SJSA1 (cell line): ENCODE results near the gene CADM4. TPM values are rescaled to one million over a fixed set of nuclear protein-coding genes. Genes with fewer than 3 reads are reported as not detected.
A peak's percentile ranks its signal among the peaks of the same experiment; 100 is the strongest.
"Not testable (repeated sequence)": the region's sequence is repeated elsewhere in the genome, so short reads cannot be mapped to it uniquely, and the experiment has no call there.

Source experiments
- DNase-seq, 2 experiments: peaks; one replicate each; pipeline ENCODE4 v3.0.0-alpha.2; 2015 to 2020; ENCODE audit warnings: low spot score in 2 of 2, low read depth in 1 of 2
- H3K27ac ChIP-seq: fragments of 250-450 bp; sonication (Bioruptor Pico); 2 replicates; pipeline ENCODE4 v1.5.1; 2020; ENCODE audit warnings: mild to moderate bottlenecking, moderate library complexity
- H3K27me3 ChIP-seq: fragments of 250-450 bp; sonication (Bioruptor Pico); replicated peaks from 2 replicates; pipeline ENCODE4 v1.5.1; 2020; ENCODE audit warnings: mild to moderate bottlenecking, moderate library complexity
- H3K36me3 ChIP-seq: fragments of 250-450 bp; sonication (Bioruptor Pico); 2 replicates; pipeline ENCODE4 v1.5.1; 2020; ENCODE audit warnings: mild to moderate bottlenecking
- H3K4me1 ChIP-seq: fragments of 250-450 bp; sonication (Bioruptor Pico); replicated peaks from 2 replicates; pipeline ENCODE4 v1.6.1; 2021; ENCODE audit warnings: mild to moderate bottlenecking
- H3K4me3 ChIP-seq: fragments of 250-450 bp; sonication (Bioruptor Pico); 2 replicates; pipeline ENCODE4 v1.5.1; 2020; ENCODE audit warnings: mild to moderate bottlenecking
- H3K9me3 ChIP-seq: fragments of 250-450 bp; sonication (Bioruptor Pico); replicated peaks from 2 replicates; pipeline ENCODE4 v1.5.1; 2020; ENCODE audit warnings: mild to moderate bottlenecking
- total RNA-seq: library from RNA; depleted of rRNA; stranded (reverse); fragments of >200 nt; shearing (Covaris generic); gene quantifications from 2 replicates; pipeline ENCODE4 v1.2.3, GENCODE V29; 2014

Gene CADM4
- total RNA-seq, 1 experiment from 2014 or later, result not detected

DNA sequence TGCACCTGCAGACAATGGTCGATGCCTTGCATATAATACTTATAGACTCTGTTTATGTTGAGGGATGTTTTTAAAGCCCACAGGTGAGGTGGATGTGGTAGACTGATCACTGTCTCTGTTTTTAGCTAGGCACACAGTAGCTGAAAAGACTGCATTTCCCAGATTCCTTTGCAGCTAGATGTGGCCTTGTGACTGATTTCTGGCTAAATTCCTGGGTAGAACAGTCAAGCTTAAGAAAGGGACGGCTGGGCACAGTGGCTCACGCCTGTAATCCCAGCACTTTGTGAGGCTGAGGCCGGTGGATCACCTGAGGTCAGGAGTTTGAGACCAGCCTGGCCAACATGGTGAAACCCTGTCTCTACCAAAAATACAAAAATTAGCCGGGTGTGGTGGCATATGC lies 39.3 kb downstream of the CADM4 start:
- not testable (repeated sequence) for H3K27ac ChIP-seq, H3K27me3 ChIP-seq, DNase-seq, H3K4me3 ChIP-seq, H3K9me3 ChIP-seq
- peaks cover 11% of the 10 kb centered on the region for H3K4me1 ChIP-seq
- H3K36me3 ChIP-seq, result peaks cover 52% of the 10 kb centered on the region

DNA sequence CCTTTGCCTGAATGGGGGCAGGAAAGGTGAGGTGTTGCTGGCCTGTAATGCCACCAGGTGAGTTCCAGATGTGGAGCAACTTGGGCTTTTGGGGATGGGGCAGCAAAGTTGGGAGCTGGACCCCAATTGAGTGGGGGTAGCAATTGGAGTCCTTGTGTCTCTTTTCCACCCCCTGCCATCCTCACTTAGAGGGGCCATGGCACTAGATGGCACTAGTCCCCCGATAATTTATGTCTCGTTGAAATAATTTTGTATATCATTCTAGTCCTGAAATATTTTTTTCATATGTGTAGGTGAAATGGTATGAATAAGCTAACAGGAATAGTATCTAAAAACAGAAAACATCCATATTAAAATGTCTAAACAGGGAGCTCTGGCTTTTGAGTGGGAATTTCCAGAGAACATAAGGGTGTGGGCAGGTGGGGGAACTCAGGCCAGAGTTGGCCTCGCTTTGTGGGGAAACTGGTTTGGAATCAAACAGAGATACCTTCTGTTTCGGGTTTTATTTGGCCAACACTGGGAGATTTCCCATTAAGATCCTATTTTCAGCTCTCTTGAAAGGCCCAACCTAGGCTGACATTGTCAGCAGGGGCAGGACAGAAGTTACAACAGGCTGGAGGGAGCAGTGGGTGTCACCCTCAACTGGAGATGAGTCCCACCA lies 39.9 kb downstream of the CADM4 start:
- Histone ChIP-seq H3K27me3 (no peaks in the 10 kb centered on the region), H3K4me1 (peaks cover 15% of the 10 kb centered on the region), H3K36me3 (peaks cover 54% of the 10 kb centered on the region), H3K9me3 (no peaks in the 10 kb centered on the region), H3K4me3 (no peak overlapping the region), H3K27ac (no peak overlapping the region)
- DNase-seq, result no peak

DNA sequence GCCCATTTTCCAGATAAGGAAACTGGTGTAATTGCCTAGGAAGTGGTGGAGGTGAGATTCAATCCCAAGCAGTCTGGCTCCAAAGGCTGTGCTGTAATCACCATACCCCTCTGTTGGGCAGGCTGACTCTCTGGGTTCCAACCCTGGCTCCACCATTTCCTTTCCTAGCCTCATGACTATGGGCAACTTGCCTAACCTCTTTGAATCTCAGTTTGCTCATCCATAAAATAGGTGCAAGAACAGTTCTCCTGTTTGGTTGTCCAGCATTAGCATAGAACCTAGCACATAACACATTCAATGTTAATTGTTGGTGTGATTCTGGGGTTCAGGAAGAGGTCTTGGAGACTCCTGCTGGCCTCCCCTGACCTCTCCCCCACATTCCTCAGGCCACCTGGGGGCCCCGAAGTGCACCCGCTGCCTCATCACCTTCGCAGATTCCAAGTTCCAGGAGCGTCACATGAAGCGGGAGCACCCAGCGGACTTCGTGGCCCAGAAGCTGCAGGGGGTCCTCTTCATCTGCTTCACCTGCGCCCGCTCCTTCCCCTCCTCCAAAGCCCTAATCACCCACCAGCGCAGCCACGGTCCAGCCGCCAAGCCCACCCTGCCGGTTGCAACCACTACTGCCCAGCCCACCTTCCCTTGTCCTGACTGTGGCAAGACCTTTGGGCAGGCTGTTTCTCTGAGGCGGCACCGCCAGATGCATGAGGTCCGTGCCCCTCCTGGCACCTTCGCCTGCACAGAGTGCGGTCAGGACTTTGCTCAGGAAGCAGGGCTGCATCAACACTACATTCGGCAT lies 41.0 kb downstream of the CADM4 start:
- Histone ChIP-seq H3K9me3 (no peaks in the 10 kb centered on the region), H3K4me1 (peaks cover 24% of the 10 kb centered on the region), H3K27ac (no peak overlapping the region), H3K27me3 (no peaks in the 10 kb centered on the region), H3K36me3 (peaks cover 62% of the 10 kb centered on the region), H3K4me3 (no peak overlapping the region)
- no peak for DNase-seq

DNA sequence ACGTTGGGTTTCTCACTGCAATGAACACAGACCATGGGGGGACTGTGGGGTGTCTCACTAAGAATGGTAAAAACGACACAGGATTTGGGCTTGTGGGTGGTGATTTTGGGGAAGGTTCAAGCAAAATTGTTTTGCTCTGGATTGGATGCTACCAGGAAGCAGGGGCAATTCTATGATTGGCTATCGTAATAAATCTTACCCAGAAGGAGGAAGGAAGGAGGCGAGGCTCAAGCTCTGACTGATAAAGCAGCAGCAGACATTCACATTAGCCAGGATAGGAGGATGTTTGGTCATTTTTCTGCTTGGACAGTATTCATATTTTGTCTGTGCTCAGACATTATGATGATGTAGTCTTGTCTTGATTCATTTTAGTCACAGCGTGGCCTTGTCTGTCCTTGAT lies 41.8 kb downstream of the CADM4 start:
- no peak overlapping the region for H3K27ac ChIP-seq

GRCh38 chr19:43596842-43597461 lies 42.7 kb downstream of the CADM4 start:
- peaks cover 24% of the 10 kb centered on the region for H3K4me1 ChIP-seq
- peak overlapping the region; percentile 97; the same call in 1 of the 2 replicates for H3K27ac ChIP-seq
- H3K9me3 ChIP-seq, result no peaks in the 10 kb centered on the region
- peaks cover 68% of the 10 kb centered on the region for H3K36me3 ChIP-seq
- no peaks in the 10 kb centered on the region for H3K27me3 ChIP-seq
- H3K4me3 ChIP-seq, result peak overlapping the region; percentile 48
- peak in 1 of 2 experiments; percentile 15 for DNase-seq

More for the DNA sequence above, 41.8 kb downstream of the CADM4 start:
- H3K27me3 ChIP-seq, result no peaks in the 10 kb centered on the region
- H3K4me1 ChIP-seq, result peaks cover 24% of the 10 kb centered on the region
- no peaks in the 10 kb centered on the region for H3K9me3 ChIP-seq
- H3K4me3 ChIP-seq, result no peak overlapping the region
- DNase-seq, result no peak
- peaks cover 66% of the 10 kb centered on the region for H3K36me3 ChIP-seq

DNA sequence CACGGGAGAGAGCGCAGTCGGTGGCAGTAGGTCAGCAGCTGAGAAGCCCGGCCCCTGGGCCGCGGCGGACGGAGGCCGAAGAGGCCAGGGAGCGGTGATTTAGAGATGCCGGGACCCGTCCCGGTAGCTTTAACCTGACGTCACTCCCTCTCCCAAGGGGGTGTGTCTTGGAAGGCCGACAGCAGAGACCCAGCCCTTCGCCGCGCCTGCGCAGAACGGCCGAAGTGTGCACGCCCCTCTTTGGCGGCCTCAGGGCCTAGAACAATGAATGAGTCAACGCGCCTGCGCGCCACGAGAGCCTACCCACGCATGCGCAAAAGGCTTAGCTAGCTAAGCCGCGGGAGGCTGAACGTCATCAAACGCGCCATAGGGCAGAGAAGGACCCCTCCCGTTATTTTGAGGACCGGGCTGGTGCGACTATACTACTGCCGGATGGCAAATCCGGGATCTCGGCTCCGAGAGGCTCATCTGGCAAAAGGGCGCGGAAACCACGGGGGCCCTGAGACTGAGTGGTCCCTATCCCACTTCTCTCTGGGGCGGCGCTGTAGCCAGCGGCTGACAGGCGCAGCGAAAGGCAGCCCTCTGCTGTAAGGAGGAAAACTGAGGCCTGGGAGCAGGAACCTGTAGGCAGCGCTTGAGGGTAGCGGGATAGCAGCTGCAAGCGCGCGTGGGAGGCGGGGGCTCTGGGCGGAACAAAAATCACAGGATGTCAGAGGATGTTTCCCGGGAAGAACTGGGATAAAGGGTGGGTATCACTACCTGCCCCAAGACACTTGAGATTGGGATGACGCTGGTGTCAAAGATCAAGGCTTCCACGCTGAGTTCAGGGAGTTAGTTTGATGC lies 43.4 kb downstream of the CADM4 start, which contains the start of the genes IRGQ and ZNF576:
Gene IRGQ, minus strand, starts transcription at position 136 of the 843 bp plus-strand sequence. CDS start 796 bp downstream, outside the sequence.
Gene ZNF576, plus strand, starts transcription at position 597 of the 843 bp plus-strand sequence. CDS start 514 bp downstream, outside the sequence.
- H3K27ac ChIP-seq, result peak within 1 kb of the TSS; percentile 97
- H3K9me3 ChIP-seq, result no peaks in the 10 kb centered on the region
- H3K27me3 ChIP-seq, result no peaks in the 10 kb centered on the region
- DNase-seq, result peak; percentile 100
- peaks cover 66% of the 10 kb centered on the region for H3K36me3 ChIP-seq
- peak within 1 kb of the TSS; percentile 48 for H3K4me3 ChIP-seq
- H3K4me1 ChIP-seq, result peaks cover 24% of the 10 kb centered on the region

DNA sequence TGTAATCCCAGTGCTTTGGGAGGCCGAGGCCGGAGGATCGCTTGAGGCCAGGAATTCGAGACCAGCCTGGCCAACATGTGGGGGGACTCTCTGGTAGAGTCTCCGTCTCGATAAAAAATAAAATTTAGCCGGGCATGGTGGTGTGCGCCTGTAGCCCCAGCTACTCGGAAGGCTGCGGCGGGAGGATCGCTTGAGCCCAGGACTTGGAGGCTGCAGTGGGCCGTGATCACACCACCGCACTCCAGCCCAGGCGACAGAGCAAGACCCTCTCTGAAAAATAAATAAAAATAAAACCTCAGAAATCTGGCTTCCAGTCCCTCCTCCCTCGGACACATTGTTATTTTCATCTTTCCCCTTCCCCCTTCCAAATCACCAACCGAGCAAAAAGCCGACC lies 44.0 kb downstream of the CADM4 start:
- Histone ChIP-seq H3K27ac (peak overlapping the region; percentile 45), H3K36me3 (peaks cover 66% of the 10 kb centered on the region), H3K4me1 (peaks cover 24% of the 10 kb centered on the region), H3K4me3 (peak overlapping the region; percentile 48), H3K9me3 (no peaks in the 10 kb centered on the region), H3K27me3 (no peaks in the 10 kb centered on the region)
- DNase-seq, result no peak

DNA sequence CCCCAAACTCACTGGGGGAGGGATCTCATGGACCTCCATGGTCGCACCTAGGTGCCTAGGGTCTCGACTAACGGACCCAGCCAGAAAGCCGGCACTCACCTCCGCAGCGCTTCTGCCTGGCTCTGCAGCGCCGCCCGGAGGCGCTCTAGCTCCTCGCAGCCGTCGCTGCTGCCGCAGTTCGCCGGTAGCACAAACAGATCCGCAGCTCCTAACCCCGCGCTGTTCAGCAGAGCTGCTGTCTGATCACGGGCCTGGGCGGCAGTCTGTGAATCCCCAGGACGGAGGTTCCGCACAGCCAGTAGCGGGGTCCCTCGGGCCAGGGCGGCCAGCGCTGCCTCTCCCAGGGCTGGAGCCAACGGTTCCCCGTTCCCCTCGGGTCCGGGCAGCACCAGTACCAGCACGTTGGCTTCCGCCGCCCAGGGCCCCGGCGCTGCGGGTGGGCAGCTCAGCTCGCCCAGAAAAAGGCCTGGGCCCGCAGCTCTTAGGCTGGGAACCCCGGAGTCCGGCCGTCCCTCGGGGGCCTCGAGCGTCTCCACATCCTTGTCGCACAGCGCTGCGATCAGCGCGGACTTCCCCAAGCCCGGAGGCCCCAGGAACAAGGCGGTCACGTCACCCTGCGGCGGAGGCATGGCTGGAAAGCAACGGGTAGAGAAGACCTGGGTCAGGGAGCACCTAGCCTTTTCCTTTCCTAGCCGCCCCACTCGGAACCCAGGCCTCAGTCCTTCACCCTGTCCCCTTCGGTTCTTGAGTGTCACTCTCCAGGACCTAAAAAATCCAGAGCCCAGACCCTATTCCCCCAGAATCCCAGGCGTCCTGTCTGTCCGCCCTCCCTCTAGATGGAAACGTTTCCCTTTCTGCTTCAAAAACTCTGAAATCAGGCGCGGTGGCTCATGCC lies 44.7 kb downstream of the CADM4 start:
- no peaks in the 10 kb centered on the region for H3K27me3 ChIP-seq
- H3K9me3 ChIP-seq, result no peaks in the 10 kb centered on the region
- H3K36me3 ChIP-seq, result peaks cover 61% of the 10 kb centered on the region
- H3K27ac ChIP-seq, result peak overlapping the region; percentile 45
- DNase-seq, result peak; percentile 59 to 63
- H3K4me3 ChIP-seq, result peak overlapping the region; percentile 48
- H3K4me1 ChIP-seq, result peaks cover 24% of the 10 kb centered on the region

DNA sequence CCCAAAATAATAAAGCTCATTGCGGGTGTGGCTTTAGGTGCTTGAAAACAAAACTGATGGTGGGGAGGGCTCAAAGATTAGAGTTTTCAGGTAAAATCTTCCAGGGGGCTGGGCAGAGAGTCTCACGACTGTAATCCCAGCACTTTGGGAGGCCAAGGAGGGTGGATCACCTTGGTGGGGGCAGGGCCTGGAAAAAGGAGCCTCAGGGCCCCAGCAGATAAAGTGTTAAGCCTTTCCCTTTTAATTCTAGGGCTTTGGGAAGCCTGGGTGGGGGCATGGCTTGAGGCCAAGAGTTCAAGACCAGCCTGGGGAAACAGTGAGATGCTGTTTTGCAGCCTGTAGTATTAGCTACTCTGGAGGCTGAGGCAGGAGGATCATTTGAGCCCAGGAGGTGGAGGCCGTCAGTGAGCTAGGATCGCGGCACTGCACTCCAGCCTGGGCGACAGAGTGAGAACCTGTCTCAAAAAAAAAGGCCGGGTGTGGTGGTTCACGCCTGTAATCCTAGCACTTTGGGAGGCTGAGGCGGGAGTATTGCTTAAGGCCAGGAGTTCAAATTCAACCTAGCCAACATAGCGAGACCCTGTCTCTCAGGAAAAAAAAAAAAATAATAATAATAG lies 45.5 kb downstream of the CADM4 start:
- peak overlapping the region; percentile 48 for H3K4me3 ChIP-seq
- no peaks in the 10 kb centered on the region for H3K27me3 ChIP-seq
- DNase-seq, result no peak
- peaks cover 61% of the 10 kb centered on the region for H3K36me3 ChIP-seq
- H3K9me3 ChIP-seq, result no peaks in the 10 kb centered on the region
- H3K27ac ChIP-seq, result no peak overlapping the region
- H3K4me1 ChIP-seq, result peaks cover 24% of the 10 kb centered on the region

- H3K4me1 ChIP-seq, result peaks cover 23% of the 10 kb centered on the region
- DNase-seq, result no peak
- H3K27ac ChIP-seq, result no peak overlapping the region
- H3K27me3 ChIP-seq, result no peaks in the 10 kb centered on the region
- no peak overlapping the region for H3K4me3 ChIP-seq
- H3K36me3 ChIP-seq, result peaks cover 56% of the 10 kb centered on the region
- H3K9me3 ChIP-seq, result no peaks in the 10 kb centered on the region
Observed at GRCh38 chr19:43592800-43593350, 46.8 kb downstream of the CADM4 start.

DNA sequence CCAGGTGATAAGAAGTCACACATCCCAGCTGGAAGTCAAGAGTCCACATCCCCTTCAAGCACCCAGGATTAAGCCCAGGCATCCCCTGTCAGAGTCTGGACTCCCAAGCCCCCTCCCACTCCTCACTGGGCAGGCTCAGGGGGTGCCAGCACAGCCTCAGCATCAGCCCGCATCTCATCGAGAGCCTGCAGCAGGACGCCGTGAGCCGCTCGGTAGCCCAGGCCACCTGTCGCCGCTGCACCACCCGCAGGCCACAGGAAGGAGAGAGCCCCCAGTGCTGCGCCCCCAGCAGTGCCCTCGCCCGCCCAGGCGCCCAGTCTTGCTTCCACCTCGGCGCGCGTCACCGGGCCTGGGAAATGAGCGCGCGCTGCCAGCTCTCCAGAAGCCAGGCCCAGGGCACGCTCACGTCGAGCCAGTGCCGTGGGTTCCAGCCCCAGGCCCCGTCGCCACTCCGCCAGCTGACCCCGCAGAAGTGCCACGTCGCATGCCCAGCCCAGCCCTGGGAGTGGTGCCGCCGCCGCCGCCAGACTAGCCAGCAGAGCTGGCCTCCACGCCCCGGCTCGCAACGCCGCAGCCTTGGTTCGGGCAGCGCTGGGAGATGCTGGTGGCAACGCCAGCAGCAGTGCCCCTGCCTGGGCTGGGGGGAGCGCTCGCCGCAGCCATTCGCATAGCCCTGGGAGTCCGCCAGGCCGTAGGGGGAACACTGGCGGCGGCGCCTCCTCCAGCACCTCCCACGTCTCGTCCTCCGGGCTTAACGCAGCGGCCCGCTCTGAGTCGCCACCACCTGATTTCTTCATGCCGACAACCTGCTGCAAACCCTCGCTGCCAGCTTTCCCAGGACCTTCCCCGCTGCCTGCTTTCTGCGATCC lies 47.5 kb downstream of the CADM4 start:
- Histone ChIP-seq H3K27me3 (no peaks in the 10 kb centered on the region), H3K4me3 (no peak overlapping the region), H3K9me3 (no peaks in the 10 kb centered on the region), H3K4me1 (peaks cover 15% of the 10 kb centered on the region), H3K36me3 (peaks cover 60% of the 10 kb centered on the region), H3K27ac (no peak overlapping the region)
- no peak for DNase-seq
